Stimulated activated CD4-positive, alpha-beta T cell treated with anti-CD3 and anti-CD28 coated beads, TNF-alpha, amount 100 ng/mL, for 1 hour (primary cell): ENCODE data around the gene UBE2O.
"Not testable (repeated sequence)": the region's sequence is repeated elsewhere in the genome, so short reads cannot be mapped to it uniquely, and the experiment has no call there.

Source experiments
- DNase-seq, 3 donors: peaks; one replicate each; pipeline ENCODE4 v3.0.0-alpha.2; 2020; ENCODE audit warnings: low read depth in 3 of 3, low spot score in 1 of 3

The UBE2O gene

DNA sequence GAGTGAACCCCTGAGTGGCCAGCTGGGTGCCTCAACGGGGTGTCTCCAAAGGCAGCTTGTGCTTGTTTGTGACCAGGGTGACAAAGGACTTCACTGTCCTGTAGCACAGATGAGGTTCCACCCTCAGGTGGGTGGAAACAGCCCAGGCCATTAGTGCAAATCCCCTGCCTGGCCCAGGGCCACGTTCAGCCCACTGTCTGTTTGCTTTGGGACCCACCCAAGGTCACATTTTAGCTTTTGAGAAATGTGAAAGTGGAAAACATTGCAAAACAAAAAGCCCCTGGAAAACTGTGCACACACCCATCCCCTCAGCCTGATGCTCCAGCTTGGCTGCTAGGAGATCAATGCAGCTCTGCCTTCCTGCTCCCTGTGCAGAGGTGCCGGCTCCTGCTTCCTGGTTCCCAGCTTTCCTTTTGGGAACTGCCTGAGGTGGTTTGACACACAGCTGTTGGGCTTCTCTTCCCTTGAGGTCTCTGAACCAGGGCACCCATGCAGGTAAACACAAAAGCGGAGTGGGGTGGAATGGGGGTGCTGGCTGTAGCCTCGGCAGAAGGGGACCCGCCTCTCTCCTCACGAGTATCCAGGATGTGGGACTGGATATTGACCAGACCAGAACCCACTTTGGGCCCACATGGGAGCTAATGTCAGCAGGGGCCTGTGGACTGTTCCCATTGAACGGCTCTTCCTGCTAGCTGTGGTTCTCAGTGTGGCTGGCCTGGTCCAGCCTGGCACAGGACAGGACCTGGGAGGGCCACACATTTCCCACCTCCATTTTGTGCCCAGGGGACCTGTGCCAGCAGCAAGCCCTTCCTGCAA is 76.4 kb downstream of the UBE2O start:
- no peak for DNase-seq

- no peak for DNase-seq
These were observed 81.0 kb downstream of the UBE2O start for GRCh38 chr17:76371656-76372628.

DNA sequence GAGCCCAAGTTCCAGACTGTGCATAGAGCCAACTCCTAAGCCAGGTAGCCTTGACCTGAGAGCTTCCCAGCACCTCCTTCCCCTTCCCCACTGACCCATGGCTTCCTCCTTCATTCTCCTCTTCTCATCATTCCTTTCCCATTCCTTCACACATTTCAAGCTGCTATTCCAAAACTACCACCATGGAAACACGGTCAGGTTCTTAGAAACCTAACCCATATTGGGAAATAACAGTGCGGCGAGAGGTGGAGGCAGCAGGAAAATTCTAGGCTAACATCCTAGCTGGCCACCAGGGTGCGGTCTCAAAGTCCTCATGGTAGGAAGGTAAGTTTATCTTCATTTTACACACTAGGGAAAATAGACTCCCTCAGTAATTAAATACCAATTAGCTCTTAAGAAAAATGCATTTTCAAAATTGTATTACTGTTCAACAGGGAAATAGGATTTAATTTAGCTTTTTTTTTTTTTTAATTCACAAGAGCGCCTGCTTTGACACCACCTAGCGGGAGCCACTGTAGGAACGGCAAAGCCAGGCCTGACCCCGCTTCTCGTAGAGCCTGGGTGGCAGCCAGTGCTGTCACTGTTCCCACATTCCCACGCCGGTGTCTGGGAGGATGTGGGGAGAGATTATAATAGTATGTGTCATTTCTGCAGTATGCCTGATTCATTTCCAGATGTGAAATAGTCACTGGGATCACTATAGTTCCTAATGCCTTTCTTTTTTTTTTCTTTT is 82.5 kb downstream of the UBE2O start:
- DNase-seq = no peak

- DNase-seq = no peak
These were observed 83.1 kb downstream of the UBE2O start for GRCh38 chr17:76369804-76370203.

DNA sequence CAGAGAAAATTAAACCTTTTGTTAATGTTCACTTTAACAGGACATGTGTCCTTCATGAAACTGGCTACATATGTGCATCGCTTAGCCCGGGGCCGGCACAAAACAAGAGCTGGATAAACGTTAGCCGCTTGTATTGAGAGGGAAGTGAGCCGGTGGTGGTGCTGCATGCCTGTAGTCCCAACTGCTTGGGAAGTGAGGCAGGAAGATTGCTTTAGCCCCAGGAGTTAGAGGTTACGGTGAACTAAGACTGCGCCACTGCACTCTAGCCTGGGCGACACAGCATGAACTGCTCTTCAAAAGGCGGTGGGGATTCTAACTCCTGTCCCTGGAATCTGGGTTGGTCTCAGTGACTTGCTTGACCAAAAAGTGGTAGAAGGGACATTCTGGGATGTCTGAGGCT is 83.6 kb downstream of the UBE2O start:
- DNase-seq = no peak

DNA sequence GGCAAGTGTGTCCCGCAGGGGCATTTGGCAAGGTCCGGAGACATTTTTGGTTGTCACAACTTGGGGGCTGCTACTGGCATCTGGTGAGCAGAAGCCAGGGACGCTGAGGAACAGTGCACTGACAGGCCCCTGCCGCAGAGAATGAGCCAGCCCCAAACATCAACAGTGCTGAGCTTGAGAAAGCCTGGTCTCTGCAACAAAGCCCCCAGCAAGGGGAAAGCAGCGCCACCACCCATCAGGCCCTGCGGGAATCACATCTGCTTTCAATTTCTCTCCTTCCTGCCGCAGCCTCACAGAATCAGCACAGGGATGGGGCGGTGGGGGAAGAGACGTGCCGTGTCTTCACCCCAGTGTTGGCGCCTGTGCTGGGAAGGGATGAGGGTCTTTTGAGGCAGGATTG is 84.4 kb downstream of the UBE2O start:
- no peak for DNase-seq

DNA sequence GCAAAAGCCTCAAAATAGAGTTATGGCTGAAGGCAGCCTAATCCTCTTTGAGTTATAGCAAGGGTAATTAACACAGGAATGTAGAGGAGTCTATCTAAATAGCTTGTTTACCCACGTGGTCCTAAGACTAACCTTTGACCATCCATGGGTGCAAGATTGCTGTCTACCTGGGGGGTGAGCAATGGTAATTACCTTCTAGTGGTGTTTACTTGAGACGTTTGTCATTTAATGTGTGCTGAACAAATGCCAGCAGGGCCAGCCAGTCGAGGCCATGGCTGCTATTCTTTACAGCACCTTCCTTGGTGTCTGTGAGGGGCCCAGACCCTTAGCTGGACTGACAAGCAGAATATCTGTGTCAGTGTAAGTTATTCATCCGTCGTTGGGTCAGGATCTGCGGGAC is 85.3 kb downstream of the UBE2O start:
- DNase-seq = no peak

- no peak for DNase-seq
These were observed 86.7 kb downstream of the UBE2O start for GRCh38 chr17:76366247-76366646.

DNA sequence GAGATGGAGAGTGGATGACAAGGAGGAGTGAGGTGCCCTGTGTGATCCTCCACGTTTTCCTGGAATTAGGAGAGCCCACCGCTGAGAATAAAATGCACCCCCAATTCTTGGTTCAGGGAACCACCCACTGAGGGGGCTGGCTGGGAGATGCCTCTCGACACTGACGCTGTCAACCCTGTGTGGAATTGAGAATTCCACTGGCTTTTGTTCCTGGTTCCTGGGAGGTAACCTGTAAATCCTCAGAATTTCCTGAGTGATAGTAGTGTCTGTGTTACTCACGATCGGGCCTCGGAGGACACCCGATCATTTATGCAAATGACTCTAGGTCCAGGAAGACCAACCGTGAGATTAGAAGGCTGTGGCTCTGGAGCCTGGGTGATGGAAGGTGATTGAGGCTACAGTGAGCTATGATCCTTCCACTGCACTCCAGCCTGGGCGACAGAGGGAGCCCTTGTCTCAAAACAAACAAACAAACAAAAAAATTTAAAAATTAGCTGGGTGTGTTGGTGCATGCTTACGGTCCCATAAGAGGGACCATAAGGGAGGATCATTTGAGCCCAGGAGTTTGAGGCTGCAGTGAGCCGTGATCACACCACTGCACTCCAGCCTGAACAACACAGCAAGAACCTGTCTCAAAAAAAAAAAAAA is 87.6 kb downstream of the UBE2O start:
- DNase-seq = no peak

DNA sequence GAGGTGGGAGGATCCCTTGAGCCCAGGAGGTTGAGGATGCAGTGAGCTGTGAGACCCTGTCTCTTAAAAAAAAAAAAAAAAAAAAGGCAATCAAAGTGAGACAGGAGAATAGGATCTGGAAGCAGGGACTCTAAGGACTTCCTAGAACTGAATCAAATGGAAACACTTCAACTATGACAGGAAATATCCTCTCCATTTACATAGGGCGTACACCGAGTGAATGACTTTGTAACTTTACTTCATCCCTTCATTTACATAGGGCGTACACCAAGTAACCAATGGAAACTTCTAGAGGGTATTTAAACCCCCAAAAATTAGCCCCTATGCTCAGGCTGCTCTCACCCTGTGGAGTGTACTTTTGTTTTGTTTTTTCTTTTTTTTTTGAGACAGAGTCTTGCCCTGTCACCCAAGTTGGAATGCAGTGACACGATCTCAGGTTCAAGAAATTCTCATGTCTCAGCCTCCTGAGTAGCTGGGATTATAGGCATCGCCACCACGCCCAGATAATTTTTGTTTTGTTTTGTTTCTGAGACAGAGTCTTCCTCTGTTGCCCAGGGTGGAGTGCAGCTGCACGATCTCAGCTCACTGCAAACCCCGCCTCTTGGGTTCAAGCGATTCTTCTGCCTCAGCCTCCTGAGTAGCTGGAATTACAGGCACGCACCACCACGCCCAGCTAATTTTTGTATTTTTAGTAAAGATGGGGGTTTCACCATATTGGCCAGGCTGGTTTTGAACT is 89.7 kb downstream of the UBE2O start:
- DNase-seq = no peak

- DNase-seq = no peak
These were observed 92.5 kb downstream of the UBE2O start for GRCh38 chr17:76360461-76360860.

DNA sequence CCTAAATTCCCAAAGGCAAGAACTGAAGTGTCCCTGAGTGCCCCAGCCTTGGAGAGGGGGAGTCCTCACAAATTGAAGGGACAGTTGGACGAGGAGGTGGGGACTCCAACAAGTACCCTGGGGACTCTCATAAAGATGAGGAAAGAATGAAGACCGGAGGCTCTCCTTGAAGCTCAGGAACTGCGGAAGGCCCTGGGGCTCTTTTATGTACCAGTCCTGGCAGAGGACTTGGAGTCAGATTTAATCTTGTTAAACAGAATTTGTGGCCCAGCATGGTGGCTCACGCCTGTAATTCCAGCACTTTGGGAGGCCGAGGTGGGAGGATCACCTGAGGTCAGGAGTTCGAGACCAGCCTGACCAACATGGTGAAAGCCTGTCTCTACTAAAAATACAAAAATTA is 93.2 kb downstream of the UBE2O start:
- not testable (repeated sequence) for DNase-seq

GRCh38 chr17:76359375-76359774 is 93.6 kb downstream of the UBE2O start:
- DNase-seq = no peak

DNA sequence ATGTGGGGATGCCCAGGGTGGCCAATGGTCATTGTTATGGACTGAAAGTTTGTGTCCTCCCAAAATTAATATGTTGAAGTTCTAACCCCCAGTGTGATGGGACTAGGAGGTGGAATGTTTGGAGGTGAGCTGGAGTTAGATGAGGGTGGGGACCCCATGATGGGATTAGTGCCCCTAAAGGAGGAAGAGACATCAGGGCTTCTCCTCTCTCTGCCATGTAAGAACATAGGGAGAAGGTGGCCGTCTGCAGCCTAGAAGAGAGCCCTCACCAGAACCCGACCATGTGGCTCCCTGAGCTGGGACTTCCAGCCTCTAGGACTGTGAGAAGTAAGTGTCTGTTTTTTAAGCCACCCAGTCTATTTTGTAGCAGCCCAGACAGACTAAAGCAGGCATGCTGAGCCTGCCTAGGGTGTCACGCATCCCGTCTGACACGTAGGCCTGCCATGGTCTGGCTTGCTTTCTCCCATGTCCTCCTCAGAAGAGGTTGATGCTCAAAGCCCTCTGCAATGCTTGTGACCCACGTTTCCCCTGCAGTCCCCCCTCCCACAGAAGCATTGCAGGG is 95.3 kb downstream of the UBE2O start:
- no peak for DNase-seq

DNA sequence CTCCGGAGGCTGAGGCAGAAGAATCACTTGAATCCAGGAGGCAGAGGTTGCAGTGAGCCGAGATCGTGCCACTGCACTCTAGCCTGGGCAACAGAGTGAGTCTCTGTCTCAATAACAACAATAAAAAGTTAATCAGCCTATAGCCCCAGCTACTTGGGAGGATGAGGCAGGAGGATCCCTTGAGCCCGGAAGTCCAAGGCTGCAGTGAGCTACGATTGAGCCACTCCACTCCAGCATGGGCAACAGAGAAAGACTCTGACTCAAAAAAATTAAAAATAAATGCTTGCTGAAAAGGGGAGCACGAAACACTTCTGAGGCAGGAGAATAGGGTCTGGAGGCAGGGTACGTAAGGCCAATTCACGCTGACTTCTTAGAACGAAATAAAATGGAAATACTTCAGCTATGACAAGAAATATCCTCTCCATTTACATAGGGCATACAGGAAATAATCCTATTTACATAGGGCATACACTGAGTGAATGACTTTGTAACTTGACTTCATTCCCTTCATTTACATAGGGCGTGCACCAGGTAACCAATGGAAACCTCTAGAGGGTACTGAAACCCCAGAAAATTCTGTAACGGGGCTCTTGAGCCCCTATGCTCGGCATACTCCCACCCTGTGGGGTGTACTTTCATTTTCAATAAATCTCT is 96.0 kb downstream of the UBE2O start:
- DNase-seq = no peak

DNA sequence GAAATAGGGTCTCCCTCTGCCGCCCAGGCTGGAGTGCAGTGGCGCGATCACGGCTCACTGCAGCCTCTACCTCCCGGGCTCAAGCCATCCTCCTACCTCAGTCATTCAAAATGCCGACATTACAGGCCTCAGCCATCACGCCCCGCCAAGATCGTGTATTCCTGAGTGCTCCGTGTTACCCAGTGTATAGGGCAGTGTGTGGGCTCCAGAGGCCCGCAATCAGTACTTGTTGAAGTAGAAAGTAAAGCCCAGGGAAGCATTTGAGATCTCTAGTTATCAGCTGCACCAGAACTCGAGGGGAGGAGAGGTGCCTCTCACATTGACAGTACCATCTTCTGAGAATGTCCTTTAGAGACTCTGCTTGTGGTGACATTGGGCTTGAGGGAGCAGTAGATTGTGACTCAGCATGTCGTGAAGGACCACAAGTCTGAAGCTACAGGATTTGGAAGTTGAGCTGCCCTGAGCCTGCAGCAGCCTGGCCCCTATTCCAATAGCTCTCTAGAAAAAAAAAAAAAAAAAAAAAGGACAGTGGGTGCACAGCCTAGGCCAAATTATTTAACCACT is 98.1 kb downstream of the UBE2O start:
- no peak for DNase-seq

GRCh38 chr17:76354317-76354729 is 98.6 kb downstream of the UBE2O start:
- DNase-seq = no peak

GRCh38 chr17:76353599-76354316 is 99.2 kb downstream of the UBE2O start, which contains the start of gene PRPSAP1:
Gene PRPSAP1, minus strand, starts transcription at chr17:76353916. Its CDS starts 213 bp downstream, at chr17:76353703.
- DNase-seq = peak; percentile 38 to 65 (median 55)
